HepG2 (cell line): ENCODE data around the gene SLC22A7. TPM values are rescaled to one million over a fixed set of nuclear protein-coding genes. Genes with fewer than 3 reads are reported as not detected.

Source experiments
- HDAC1 ChIP-seq: sonication (generic); formaldehyde crosslinking; IDR thresholded peaks from 2 replicates; pipeline ENCODE4 v1.5.1; 2020; ENCODE audit warnings: mild to moderate bottlenecking, missing genetic modification reagents
- HNRNPUL1 ChIP-seq: fragments of 200-400 bp; formaldehyde crosslinking; IDR thresholded peaks from 2 replicates; pipeline ENCODE4 v1.6.1; 2017; ENCODE audit warnings: low read depth, mild to moderate bottlenecking, low read length, moderate library complexity
- IKZF4 ChIP-seq: sonication (generic); formaldehyde crosslinking; IDR thresholded peaks from 2 replicates; pipeline ENCODE4 v1.5.1; 2020; ENCODE audit warnings: borderline replicate concordance, mild to moderate bottlenecking, low read depth, missing genetic modification reagents; ENCODE audit errors: not compliant biosample characterization
- JDP2 ChIP-seq: sonication (generic); formaldehyde crosslinking; IDR thresholded peaks from 2 replicates; pipeline ENCODE4 v1.8.1; 2022; ENCODE audit warnings: missing genetic modification reagents, borderline replicate concordance
- JUN ChIP-seq: sonication (generic); formaldehyde crosslinking; IDR thresholded peaks from 2 replicates; pipeline ENCODE4 v1.4.0; 2020; ENCODE audit warnings: mild to moderate bottlenecking, missing genetic modification reagents
- KAT7 ChIP-seq: IDR thresholded peaks from 2 replicates; pipeline ENCODE4 v1.6.1; 2018; ENCODE audit warnings: borderline replicate concordance, missing compliant biosample characterization
- KDM2A ChIP-seq: sonication (generic); formaldehyde crosslinking; IDR thresholded peaks from 2 replicates; pipeline ENCODE4 v1.4.0; 2020; ENCODE audit warnings: low read depth, missing genetic modification reagents, borderline replicate concordance
- MTERF4 ChIP-seq: sonication (generic); formaldehyde crosslinking; IDR thresholded peaks from 2 replicates; pipeline ENCODE4 v1.8.0; 2023; ENCODE audit warnings: mild to moderate bottlenecking, missing genetic modification reagents
- POLR2AphosphoS5 ChIP-seq: IDR thresholded peaks from 2 replicates; pipeline ENCODE4 v1.6.1; 2012; ENCODE audit warnings: low read depth, low read length
- RBM22 ChIP-seq: fragments of 200-400 bp; formaldehyde crosslinking; optimal IDR thresholded peaks from 2 replicates; pipeline ENCODE3; 2017; ENCODE audit warnings: mild to moderate bottlenecking, low read length, moderate library complexity
- RFX3 ChIP-seq: IDR thresholded peaks from 2 replicates; pipeline ENCODE4 v1.6.1; 2016; ENCODE audit warnings: missing biosample characterization, missing genetic modification reagents
- SAP130 ChIP-seq: IDR thresholded peaks from 2 replicates; pipeline ENCODE4 v1.6.1; 2016; ENCODE audit warnings: low read depth
- SNAPC2 ChIP-seq: sonication (generic); formaldehyde crosslinking; IDR thresholded peaks from 2 replicates; pipeline ENCODE4 v1.8.1; 2022; ENCODE audit warnings: mild to moderate bottlenecking, missing genetic modification reagents
- SOX6 ChIP-seq, 2 experiments: fragments of 450-650 bp in 1 of 2; sonication (generic) in 1 of 2; formaldehyde crosslinking in 1 of 2; IDR thresholded peaks; 2 replicates each; pipeline versions ENCODE4 v1.4.0 to v1.6.1; 2017 to 2020; ENCODE audit warnings: antibody characterized with exemption in 1 of 2, mild to moderate bottlenecking in 1 of 2, missing genetic modification reagents in 1 of 2
- SP1 ChIP-seq, 2 experiments: fragments of 450-650 bp in 1 of 2; sonication (generic) in 1 of 2; formaldehyde crosslinking in 1 of 2; IDR thresholded peaks; 2 replicates each; pipeline versions ENCODE4 v1.4.0 to v1.6.1; 2016 to 2020; ENCODE audit warnings: missing genetic modification reagents in 1 of 2
- TEAD3 ChIP-seq: optimal IDR thresholded peaks from 2 replicates; pipeline ENCODE3; 2016; ENCODE audit warnings: borderline replicate concordance
- TOE1 ChIP-seq: sonication (generic); formaldehyde crosslinking; IDR thresholded peaks from 2 replicates; pipeline ENCODE4 v1.4.0; 2020; ENCODE audit warnings: mild to moderate bottlenecking, missing genetic modification reagents
- ZNF333 ChIP-seq: sonication (generic); formaldehyde crosslinking; IDR thresholded peaks from 2 replicates; pipeline ENCODE4 v1.4.0; 2020; ENCODE audit warnings: mild to moderate bottlenecking, missing genetic modification reagents, borderline replicate concordance
- ZNF383 ChIP-seq: sonication (generic); formaldehyde crosslinking; IDR thresholded peaks from 2 replicates; pipeline ENCODE4 v1.4.0; 2020; ENCODE audit warnings: missing genetic modification reagents, mild to moderate bottlenecking, borderline replicate concordance
- ZNF484 ChIP-seq: sonication (generic); formaldehyde crosslinking; IDR thresholded peaks from 2 replicates; pipeline ENCODE4 v1.5.1; 2020; ENCODE audit warnings: mild to moderate bottlenecking, low read depth, missing genetic modification reagents, borderline replicate concordance
- ZNF629 ChIP-seq: sonication (generic); formaldehyde crosslinking; conservative IDR thresholded peaks from 2 replicates; pipeline ENCODE4 v1.5.0; 2020; ENCODE audit warnings: missing genetic modification reagents
- ZNF674 ChIP-seq: sonication (generic); formaldehyde crosslinking; IDR thresholded peaks from 2 replicates; pipeline ENCODE4 v1.5.0; 2020; ENCODE audit warnings: low read depth, mild to moderate bottlenecking, missing genetic modification reagents
- ZNF770 ChIP-seq: sonication (generic); formaldehyde crosslinking; IDR thresholded peaks from 2 replicates; pipeline ENCODE4 v1.5.0; 2020; ENCODE audit warnings: mild to moderate bottlenecking, missing genetic modification reagents
- ZNF839 ChIP-seq: sonication (generic); formaldehyde crosslinking; IDR thresholded peaks from 2 replicates; pipeline ENCODE4 v1.4.0; 2020; ENCODE audit warnings: missing genetic modification reagents, mild to moderate bottlenecking, borderline replicate concordance
- ZNF883 ChIP-seq: sonication (generic); formaldehyde crosslinking; IDR thresholded peaks from 2 replicates; pipeline ENCODE4 v1.5.1; 2020; ENCODE audit warnings: mild to moderate bottlenecking, missing genetic modification reagents; ENCODE audit errors: not compliant biosample characterization
- polyA plus RNA-seq, 8 experiments: library from polyadenylated mRNA; depleted of rRNA in 3 of 8; stranded (reverse) in 7 of 8; unstranded in 1 of 8; fragments of >200 nt; fragmentation: Illumina TruSeq in 4 of 8; extraction: Trizol in 4 of 8; gene quantifications; 2 replicates each; pipeline versions ENCODE4 v1.2.1 to v1.2.3, GENCODE V29; 2011 to 2016; ENCODE audit warnings: low read depth in 4 of 8, missing spikeins in 1 of 8, mixed read lengths in 1 of 8; ENCODE audit not compliant: insufficient read depth in 1 of 8
- total RNA-seq, 5 experiments: library from RNA; depleted of rRNA; stranded (reverse); fragments of >200 nt; fragmentation: Illumina TruSeq; extraction: Trizol; gene quantifications; 2 replicates each; pipeline ENCODE4 v1.2.3, GENCODE V29; 2016; ENCODE audit warnings: low read depth in 1 of 5
- TF ChIP-seq, protein P1 (sequence below): sonication (generic); formaldehyde crosslinking; IDR thresholded peaks from 2 replicates; pipeline ENCODE4 v1.8.0; 2022; ENCODE audit warnings: mild to moderate bottlenecking, missing genetic modification reagents; ENCODE audit not compliant: insufficient replicate concordance

SLC22A7 gene
- total and polyA plus RNA-seq, 2 of the 13 experiments (the other 11 are each of a cell fraction or from before 2014, with no cell fraction given): 5.3 to 22.6 TPM

DNA sequence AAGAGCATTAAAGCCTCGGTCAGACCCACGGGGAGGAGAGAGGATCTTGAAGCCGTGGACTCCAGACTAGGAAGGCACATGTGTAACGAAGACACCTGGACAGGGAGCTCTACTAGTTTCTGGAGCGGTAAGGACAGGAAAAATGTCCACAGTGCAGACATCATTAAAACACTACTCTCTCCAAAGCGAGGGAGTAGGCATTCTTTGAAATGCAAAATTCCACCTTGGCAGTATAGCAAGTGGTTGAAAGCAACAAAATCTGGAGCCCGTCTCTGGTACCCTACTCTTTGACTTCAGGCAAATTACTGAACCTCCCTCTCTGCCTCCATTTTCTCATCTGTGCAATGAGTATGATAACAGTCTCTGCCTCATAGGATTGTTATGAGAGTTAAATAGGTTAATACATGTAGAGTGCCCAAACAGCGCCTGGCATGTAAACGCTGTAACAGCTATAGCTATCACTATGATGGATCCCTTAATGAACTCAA lies 11.0 kb downstream of the SLC22A7 start (continued):
- TF ChIP-seq MTERF4 (CRISPR knock-in tag): peak; percentile 33
- TF ChIP-seq SNAPC2 (CRISPR knock-in tag): no peak
- TF ChIP-seq HDAC1 (CRISPR knock-in tag): 0 out of 2 replicates have a peak, but pooled peaks have one; percentile 10
- TF ChIP-seq POLR2AphosphoS5: peak; percentile 48
- TF ChIP-seq ZNF883 (CRISPR knock-in tag): peak; percentile 14
- TF ChIP-seq SOX6 (IDR thresholded peaks at IDR 0.05): no peak
- TF ChIP-seq SOX6 (CRISPR knock-in tag; IDR thresholded peaks at IDR 0.05): no peak; the same call in none of the 2 replicates
- no peak for TF ChIP-seq SP1 (IDR thresholded peaks at IDR 0.05)
- TF ChIP-seq SP1 (CRISPR knock-in tag; IDR thresholded peaks at IDR 0.05): no peak
- 0 out of 2 replicates have a peak, but pooled peaks have one; percentile 54 for TF ChIP-seq ZNF770 (CRISPR knock-in tag)
- 0 out of 2 replicates have a peak, but pooled peaks have one; percentile 22 for TF ChIP-seq KDM2A (CRISPR knock-in tag)
- TF ChIP-seq, protein P1, sequence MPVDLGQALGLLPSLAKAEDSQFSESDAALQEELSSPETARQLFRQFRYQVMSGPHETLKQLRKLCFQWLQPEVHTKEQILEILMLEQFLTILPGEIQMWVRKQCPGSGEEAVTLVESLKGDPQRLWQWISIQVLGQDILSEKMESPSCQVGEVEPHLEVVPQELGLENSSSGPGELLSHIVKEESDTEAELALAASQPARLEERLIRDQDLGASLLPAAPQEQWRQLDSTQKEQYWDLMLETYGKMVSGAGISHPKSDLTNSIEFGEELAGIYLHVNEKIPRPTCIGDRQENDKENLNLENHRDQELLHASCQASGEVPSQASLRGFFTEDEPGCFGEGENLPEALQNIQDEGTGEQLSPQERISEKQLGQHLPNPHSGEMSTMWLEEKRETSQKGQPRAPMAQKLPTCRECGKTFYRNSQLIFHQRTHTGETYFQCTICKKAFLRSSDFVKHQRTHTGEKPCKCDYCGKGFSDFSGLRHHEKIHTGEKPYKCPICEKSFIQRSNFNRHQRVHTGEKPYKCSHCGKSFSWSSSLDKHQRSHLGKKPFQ: no peak
- TF ChIP-seq ZNF383 (CRISPR knock-in tag): 0 out of 2 replicates have a peak, but pooled peaks have one; percentile 14
- TF ChIP-seq RBM22: no peak
- peak; percentile 4 for TF ChIP-seq TEAD3 (CRISPR knock-in tag)
- no peak for TF ChIP-seq HNRNPUL1
- TF ChIP-seq ZNF484 (CRISPR knock-in tag): no peak
- 0 out of 2 replicates have a peak, but pooled peaks have one; percentile 8 for TF ChIP-seq ZNF333 (CRISPR knock-in tag)
- TF ChIP-seq TOE1: 0 out of 2 replicates have a peak, but pooled peaks have one; percentile 15
- no peak for TF ChIP-seq ZNF839
- TF ChIP-seq RFX3 (CRISPR knock-in tag): 0 out of 2 replicates have a peak, but pooled peaks have one; percentile 2
- TF ChIP-seq JDP2 (CRISPR knock-in tag): no peak
- 0 out of 2 replicates have a peak, but pooled peaks have one; percentile 12 for TF ChIP-seq KAT7 (CRISPR knock-in tag)
- TF ChIP-seq JUN (CRISPR knock-in tag): 0 out of 2 replicates have a peak, but pooled peaks have one; percentile 8
- TF ChIP-seq SAP130 (CRISPR knock-in tag): peak; percentile 41; the same call in 1 of the 2 replicates
- TF ChIP-seq ZNF629 (CRISPR knock-in tag): peak; percentile 75
- peak; percentile 3 for TF ChIP-seq IKZF4 (CRISPR knock-in tag)
- 0 out of 2 replicates have a peak, but pooled peaks have one; percentile 3 for TF ChIP-seq ZNF674
